Retina (tissue), 1 donor: ENCODE results near the gene FTO.

Experiments used
- DNase-seq: peaks from one replicate; pipeline ENCODE4 v3.0.0-alpha.2; 2016

Gene FTO

DNA sequence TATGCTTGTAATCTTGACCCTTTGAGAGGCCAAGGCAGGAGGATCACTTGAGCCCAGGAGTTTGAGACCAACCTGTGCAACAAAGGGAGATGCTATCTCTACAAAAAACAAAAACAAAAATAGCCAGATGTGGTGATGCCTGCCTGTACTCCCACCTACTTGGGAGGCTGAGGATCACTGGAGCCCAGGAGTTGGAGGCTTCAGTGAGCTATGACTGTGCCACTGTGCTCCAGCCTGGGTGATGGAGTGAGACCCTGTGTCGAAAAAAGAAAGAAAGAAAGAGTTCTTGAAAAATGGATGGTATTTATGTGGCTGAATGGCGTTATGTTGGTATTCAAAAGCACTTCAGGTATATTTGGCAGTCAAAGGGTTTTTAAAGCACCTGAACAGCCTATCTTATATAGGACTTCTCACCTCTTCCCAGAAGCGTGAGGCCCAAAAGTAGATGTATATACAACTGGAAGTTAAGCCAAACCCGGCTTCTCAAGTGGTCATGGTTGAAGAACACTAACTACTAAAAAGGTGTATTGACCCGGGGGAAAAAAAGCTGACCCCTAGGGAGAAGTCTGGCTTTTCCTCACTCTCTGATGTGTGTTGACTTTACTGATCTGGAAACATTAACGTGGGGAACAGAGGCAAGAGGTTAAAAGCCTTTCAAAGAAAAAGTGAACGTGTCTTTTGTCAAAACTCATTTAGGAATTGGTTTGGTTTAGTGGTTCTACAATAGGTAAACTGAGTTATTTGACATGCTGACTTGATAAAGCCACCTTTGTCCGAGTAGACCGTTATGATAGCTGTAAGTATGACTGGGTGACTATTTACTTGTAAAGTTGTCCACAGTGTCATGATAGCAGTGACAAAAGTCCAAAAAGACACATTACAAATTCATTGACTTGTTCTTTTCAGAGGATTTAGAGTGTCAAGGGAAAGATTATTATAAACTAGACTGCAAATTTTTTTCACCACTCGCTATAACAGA is 399.2 kb downstream of the FTO start:
- no peak for DNase-seq

DNA sequence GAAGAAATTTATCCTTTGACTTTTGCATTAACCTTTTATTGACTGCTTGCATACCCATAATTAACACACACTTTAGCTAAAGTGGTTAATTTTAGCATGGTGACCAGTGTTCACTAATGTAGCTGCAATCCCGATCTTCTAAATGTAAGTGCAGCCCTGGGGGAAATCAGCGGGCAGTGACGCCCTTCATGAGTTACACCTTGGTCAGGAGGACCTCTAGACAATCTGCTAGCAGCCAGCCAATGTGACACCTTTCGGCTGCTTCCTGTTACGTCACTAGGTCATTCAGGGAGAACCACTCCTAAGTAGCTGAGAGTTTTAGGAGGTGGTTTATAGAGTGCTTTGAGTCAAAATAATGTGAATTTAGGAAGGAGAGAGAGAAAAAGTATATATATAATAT is 402.1 kb downstream of the FTO start:
- DNase-seq: no peak

- DNase-seq: no peak
Measured at GRCh38 chr16:54107583-54108202, 403.7 kb downstream of the FTO start.

DNA sequence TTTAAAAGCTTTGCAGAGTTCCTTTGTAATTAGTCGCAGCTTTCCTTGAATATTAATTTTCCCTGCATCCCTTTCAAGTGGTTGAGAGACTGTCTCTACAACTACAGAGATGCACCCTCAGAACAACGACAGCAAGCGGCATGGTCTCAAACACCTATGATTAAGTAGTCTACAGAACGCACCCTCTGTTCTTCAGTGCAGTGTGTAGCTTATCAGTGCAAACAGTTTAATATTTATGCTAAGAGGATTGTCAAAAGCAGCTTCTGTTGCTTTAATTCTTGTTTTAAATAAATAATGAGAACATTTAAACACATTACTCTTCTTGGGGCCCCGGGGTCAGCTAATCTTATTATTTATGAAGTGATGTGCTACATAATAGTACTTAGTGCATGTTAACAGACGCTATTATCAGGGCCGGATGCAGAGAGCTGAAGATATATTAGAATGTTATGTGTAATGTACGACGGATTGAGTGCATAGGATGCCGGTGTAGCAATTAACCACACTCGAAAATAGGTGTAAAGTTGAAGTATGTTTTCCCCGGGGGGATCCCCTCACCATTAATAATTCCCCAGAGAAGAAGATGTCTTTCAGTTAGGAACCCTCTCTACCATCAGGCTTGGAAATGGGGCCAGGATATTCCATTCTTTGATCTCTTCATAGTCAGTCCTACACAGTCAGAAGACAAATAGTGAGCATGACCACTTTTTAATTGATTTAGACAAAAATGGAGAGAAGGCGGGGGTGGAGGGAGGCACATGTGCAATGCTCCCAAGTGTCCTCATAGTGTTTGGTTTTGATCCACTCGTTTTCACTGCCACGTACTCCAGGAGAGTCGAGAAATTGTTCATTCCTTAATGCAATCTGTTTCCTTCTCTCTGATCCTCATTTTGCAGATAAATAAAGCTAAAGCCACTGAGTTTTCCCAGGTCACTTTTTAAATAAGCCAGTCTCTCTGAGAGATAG is 406.3 kb downstream of the FTO start:
- DNase-seq: no peak

GRCh38 chr16:54112451-54113206 is 408.7 kb downstream of the FTO start:
- DNase-seq: no peak

- DNase-seq: no peak
Measured at GRCh38 chr16:54115558-54115957, 411.6 kb downstream of the FTO start.

DNA sequence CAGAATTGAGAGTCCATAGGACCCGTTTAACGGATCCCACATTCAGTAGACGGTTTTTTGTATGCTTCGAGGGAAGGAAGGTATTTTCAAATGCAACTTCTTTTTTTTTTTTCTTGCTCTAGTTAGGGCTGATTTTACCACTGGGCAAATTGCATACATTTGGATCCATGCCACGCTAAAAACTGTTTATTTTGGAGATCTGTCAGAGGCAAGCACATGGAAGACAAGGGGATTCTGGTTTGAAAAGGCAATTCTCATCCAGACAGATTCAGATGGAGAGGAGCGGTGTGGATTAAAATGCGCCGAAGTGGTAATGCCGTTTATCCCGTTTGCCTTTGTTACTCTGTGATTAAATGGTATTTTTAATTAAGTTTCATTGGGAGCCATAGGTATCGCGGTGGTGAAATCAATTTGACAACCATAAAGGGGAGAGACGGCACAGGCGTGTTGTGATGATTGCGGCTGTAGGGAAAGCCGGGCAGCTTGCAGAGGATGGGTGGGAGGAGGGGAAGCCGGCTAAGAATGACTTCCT is 412.2 kb downstream of the FTO start:
- no peak for DNase-seq

- no peak for DNase-seq
Measured at GRCh38 chr16:54118846-54119245, 414.9 kb downstream of the FTO start.

GRCh38 chr16:54120846-54121480 is 417.0 kb downstream of the FTO start:
- no peak for DNase-seq

- DNase-seq: no peak
Measured at GRCh38 chr16:54121539-54122295, 417.8 kb downstream of the FTO start.

DNA sequence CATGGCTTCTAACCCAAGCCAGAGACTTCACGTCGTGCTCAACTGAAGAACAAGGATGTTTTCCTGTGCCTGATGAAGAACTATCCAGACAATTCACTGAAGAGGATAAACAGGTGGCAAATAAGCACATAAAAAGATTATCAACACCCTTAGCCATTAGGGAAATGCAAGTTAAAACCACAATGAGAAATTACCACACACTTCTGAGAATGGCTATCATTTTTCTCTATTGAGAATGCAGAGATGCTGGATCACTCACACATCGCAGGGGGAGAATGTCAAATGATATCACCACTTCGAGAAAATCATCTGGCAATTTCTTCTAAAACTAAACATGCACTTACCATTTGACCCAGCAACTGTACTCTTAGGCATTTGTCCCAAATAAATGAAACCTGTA is 419.8 kb downstream of the FTO start:
- DNase-seq: no peak

DNA sequence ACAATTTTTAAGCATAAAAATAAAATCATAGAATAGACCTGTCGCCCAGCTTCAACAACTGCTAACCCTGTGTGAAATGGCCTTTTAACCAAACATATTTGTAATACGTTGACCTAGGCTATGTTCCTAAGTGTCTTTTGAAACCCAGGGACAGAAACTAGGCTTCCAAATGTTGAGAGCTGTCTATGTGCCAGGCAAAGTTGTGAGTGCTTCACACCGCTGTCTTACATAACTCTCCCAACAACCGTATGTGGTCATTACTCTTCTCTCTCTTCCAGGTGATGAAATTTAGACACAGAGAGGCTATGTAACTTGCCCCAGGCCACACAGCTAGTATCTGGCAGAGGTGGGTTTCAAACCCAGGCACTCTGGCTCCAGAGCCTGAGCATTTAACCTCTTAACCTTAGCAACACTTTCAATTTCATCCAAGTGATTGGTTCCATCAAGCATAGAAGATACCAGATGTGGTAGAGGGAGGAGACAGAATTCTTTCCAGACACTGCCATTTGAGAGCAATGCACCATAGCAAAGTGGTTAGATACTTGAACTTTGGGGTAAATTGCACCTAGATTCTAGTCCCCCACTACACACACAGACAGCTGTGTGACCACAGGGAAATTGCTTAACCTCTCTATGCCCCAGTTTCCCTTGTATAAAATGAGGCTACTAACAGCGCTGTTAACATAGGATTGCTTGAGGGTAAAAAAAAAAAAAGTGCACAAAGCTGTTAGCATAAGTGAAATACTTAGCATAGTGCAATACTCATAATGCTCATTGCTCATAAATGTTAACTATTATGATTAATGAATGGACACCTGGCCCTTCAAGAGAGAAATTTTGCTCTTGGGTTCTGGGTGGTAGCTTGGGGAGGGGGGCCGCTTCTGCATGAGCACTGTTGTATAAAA is 422.0 kb downstream of the FTO start:
- no peak for DNase-seq

GRCh38 chr16:54126907-54127306 is 423.0 kb downstream of the FTO start:
- no peak for DNase-seq

GRCh38 chr16:54128629-54129234 is 424.8 kb downstream of the FTO start:
- peak; percentile 47 for DNase-seq

DNA sequence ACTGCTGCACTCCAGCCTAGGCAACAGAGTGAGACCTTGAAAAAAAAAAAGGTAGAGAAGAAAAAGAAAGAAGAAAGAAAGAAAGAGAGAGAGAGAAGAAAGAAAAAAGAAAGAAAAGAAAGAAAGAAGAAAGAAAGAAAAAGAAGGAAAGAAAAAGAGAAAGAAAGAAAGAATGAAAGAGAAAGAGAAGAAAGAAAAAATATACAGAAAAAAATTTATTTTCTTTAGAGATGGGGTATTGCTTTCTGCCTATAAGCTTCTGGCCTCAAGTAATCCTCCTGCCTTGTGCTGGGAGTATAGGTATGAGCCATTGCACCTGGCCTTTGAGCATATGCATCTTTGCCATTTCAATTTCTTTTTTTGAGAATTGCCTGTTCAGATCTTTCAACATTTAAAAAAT is 425.9 kb downstream of the FTO start:
- DNase-seq: no peak

DNA sequence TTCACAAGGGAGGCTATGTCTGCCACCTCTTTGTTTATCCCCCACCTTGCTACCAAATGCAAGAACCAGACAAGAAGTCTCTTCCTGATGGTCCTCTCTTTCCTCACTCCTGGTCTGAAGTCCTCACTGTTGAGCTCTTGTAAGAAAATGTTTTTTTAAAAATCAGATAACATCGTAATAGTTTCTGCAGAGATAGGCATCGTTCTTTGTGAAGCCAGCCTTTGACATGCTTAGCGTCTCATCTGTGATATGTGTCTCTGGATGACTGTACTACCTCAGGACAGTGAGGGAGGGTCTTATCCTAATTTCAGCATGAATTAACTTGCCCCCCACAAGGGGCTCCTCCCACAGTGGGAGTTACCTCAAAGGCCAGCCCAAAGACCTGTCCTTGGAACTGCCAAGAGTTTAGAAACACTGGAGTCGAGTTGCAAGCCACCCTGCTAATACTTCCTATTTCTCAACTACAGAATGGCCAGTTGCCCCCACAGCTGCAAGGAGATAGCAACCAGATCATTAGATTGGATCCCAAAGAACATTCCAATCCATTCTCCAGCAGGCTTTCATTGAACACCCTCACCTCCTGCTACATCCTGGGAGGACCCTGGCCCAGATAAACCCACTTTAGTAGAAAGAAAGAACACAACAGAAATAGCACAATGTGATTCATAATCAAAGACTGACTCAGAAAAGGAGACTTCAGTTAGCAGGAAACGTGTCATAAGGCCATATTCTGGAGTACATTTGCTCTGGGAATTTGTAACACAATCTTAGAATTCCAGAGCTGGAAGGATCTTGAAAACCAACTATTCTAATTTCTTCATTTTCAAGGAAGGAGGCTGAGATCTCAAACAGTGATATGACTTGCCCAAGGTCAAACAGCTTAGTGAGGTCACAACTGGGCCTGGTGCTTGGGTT is 431.7 kb downstream of the FTO start:
- DNase-seq: no peak

- no peak for DNase-seq
Measured at GRCh38 chr16:54136276-54136625, 432.3 kb downstream of the FTO start.
